Glomerular endothelial cell (primary cell): ENCODE data around the gene C18orf32. TPM values are rescaled to one million over a fixed set of nuclear protein-coding genes. Genes with fewer than 3 reads are reported as not detected.
"Not testable (repeated sequence)": the region's sequence is repeated elsewhere in the genome, so short reads cannot be mapped to it uniquely, and the experiment has no call there.

Experiments
- DNase-seq: peaks from one replicate; pipeline ENCODE4 v3.0.0-alpha.2; 2011; ENCODE audit warnings: low read depth, low spot score; ENCODE audit errors: extremely low read depth
- total RNA-seq: library from RNA; depleted of rRNA; stranded (reverse); fragments of >200 nt; gene quantifications from 2 replicates; pipeline ENCODE4 v1.2.3, GENCODE V29; 2015

Gene C18orf32
- total RNA-seq, 1 donor from 2014 or later: 41.0 TPM

DNA sequence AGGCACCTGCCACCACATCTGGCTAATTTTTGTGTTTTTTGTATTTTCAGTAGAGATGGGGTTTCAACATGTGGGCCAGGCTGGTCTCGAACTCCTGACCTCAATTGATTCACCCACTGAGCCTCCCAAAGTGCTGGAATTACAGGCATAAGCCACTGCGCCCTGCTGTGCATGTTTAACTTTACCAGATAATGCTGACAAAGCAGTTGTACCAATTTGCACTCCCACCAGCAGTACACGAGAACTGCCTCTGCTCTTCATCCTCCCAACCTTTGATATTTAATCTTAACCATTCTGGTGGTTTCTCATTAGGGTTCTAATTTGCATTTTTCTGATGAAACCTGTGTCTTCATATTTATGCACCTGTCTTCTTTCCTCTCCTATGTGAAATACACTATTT is 14.6 kb downstream of the C18orf32 start:
- no peak for DNase-seq

DNA sequence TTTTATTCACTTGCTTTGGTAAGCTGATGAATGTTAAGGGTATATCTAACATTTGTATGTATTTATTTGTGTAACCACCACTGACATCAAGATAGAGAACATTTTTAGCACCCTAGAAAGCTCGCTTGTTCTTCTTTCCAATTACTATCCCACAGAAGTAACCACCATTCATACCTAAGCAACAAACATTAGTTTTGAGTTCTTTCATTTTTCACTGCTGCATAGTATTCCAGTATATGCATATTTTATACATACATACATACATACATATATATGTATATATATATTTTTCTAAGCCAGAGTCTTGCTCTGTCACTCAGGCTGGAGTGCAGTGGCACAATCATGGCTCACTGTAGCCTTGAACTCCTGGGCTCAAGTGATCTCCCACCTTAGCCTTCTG is 15.5 kb downstream of the C18orf32 start:
- DNase-seq: no peak

DNA sequence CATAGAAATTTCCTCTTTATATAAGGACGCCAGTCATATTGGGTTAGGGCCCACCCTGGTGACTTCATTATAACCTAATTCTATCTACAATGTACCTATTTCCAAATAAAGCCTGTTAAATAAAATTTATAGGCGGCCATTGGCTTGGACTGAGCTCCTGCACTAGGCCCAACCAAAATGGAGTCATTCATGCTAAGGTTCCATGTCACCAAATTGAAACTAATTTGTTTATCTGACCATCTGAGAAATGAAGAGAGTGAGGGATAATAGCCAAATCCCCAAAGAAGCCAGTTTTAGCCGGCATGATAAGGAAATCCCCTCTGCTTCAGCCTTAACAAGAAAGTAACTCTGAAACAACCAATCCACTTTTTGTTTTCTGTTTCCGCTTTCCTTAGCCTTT is 19.4 kb downstream of the C18orf32 start:
- no peak for DNase-seq

DNA sequence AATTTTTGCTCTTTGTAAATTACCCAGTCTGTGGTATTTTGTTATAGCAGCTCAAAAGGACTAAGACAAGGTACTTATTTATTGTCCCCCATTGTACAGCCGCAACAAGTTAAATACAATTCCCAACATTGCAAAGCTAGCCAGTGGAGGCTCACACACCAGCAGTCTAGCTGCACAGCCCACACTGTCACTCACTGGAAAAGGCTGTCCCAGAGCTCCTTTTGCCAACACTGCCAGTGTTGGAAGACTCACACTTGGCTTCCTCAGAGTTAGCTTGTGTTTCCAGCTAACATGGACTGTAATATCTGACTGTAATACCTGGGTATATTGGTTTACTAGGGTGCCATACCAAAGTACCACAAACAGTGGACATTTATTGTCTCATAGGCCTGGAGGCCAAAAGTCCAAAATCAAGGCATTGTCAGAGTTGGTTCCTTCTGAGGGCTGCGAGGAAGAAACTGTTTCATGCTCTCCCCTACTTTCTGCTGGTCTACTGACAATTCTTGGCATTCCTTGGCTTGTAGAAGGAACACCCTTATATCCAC is 19.9 kb downstream of the C18orf32 start:
- DNase-seq: no peak

DNA sequence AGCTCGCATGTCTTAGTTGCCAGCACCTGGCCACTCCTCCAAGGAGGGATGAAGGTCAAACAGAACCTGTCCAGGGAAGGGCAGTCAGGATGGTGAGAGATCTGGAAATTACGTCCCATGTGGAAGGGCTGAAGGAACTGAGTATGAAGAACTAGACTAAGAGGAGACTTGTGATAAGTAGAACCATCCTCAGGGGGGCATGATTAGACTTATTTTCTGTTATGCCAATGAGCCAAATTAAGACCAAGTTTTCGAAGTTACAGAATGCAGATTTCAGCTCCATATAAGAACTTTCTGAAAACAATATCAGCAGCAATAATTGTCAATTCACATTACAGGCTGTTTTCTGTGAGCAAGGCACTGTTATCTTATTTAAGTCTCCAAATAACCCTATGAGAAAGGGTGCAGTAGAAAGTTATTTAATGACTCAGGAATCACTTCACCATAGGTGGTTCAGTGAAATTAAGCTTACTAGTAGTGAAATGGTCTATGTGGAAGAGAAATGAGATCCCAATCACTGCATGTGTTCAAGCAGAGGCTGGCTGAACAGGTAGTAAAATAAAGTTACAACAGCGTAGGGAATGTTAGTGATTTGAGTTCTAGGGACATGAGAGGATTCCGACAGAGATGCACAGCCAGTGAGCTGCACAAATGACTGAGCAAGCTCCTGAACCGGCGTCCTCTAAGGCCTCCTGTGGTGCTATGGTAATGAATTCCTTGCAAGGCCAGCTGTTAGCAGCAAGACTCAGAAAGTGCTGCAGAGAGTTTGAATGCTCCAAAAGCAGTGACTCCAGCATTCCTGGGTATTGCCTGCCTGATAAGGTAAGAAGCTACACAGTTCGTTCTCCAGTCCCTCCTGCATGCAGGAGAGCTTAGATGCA is 22.1 kb downstream of the C18orf32 start:
- no peak for DNase-seq

DNA sequence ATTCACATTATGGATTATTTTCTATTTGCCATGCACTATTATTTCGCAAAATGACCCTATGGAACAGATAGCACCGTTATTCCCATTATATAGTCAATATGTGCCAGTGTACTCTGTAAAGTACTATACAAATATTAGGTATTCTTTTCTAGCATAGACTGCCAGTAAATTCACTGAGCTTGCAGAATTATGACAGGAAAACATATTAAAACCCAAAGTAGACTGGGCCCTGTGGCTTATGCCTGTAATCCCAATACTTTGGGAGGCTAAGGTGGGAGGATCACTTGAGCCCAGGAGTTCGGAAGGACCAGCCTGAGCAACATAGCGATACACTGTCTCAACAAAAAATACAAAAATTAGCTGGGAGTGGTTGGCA is 25.4 kb downstream of the C18orf32 start:
- no peak for DNase-seq

DNA sequence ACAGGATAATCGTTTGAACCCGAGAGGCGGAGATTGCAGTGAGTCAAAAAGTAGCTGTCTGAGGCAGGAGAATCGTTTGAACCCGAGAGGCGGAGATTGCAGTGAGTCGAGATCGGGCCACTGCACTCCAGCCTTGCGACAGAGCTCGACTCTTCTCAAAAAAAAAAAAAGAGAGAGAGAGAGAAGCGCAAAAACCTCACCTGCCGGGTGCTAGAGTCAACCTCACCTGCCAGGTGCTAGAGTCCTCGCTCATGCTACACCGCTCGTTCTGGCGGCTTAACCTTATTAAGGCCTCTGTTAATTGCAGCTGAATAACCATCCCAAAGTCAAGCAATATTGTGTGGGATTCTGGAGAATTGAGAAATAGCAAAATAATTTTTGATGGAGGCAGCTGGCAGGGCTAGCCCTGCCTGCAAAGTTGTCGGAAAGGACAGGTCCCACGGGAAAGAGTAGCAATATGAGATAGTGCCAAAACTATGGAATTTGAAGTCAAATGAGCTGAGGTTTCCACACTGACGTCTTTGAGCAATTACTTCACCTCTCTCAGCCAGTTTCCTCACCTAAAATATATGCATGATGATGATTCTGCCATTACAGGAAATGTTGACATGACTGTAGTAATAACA is 25.9 kb downstream of the C18orf32 start:
- no peak for DNase-seq

DNA sequence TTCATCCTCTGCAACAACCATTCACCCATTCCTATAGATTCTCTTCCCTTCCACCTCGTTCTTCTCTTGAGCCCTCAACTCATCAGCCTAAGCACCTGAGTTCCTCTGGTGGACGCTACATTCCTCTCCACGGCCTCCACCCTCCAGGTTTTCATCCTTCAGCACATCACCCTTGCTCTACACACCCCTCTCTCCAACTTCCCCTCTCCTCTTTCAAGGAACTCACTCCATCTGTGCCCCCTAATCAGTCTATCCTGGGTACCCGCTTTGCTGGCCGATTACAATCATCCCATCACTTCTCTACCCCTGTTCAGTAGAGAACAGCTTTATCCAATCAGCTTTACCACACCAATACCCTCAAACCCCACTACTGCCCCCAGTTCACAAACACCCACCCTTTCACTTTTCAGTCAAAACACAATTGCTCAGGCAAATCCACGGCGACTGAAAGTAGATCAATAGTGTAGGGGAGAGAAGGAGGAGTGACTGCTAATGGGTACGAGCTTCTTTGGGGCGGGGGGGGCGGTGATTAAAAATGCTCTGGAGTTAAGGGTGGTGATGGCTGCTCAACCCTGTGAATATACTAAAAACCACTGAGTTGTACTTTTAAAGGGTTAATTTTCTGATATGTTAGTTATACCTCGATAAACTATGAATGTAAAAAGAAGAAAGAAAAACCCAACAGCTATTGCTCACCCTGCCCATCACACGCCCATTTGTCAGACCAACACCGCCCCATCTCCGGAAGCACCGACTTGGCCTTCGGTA is 27.4 kb downstream of the C18orf32 start:
- DNase-seq: no peak

DNA sequence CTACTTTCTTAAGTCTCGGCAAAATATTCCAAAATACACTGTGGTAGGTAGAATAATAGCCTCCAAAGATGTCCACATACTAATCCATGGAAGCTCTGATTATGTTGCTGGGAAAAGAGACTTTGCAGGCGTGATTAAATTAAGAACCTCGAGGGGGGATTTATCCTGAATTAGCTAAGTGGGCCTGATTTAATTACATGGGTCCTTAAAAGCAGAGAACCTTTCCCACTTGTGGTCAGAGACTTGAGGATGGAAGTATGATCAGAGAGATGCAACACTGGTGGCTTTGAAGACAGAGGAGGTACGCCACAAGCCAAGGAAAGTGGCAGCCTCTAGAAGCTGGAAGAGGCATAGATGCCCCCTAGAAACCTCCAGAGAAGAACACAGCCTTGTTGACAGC is 29.4 kb downstream of the C18orf32 start:
- DNase-seq: no peak

DNA sequence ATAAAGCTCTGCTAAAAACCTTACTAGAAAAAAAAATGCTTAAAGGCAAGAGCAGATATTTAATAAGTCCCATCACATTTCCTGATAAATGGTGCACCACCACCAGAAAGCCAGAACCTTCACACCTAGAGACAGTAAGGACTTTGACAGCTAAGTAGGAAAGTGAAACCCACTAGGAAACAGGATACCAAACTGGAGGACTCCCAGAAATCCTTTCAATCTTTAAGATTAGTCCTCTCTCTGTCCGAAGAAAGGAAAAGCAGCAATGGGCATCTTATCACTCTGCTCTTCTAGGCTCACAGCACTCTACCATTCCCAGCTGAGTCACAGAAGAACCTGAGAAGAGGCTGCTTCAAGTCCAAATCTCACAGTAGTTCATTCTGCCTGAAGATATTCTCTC is 30.2 kb downstream of the C18orf32 start:
- no peak for DNase-seq

DNA sequence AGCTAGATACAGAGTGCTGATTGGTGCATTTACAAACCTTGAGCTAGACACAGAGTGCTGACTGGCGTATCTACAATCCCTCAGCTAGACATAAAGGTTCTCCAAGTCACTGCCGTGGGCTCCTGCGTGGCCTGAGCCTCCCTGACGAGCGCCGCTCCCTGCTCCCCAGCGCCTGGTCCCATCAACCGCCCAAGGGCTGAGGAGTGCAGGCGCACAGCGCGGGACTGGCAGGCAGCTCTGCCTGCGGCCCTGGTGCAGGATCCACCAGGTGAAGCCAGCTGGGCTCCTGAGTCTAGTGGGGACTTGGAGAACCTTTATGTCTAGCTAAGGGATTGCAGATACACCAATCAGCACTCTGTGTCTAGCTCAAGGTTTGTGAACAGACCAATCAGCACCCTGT is 34.5 kb downstream of the C18orf32 start:
- not testable (repeated sequence) for DNase-seq

DNA sequence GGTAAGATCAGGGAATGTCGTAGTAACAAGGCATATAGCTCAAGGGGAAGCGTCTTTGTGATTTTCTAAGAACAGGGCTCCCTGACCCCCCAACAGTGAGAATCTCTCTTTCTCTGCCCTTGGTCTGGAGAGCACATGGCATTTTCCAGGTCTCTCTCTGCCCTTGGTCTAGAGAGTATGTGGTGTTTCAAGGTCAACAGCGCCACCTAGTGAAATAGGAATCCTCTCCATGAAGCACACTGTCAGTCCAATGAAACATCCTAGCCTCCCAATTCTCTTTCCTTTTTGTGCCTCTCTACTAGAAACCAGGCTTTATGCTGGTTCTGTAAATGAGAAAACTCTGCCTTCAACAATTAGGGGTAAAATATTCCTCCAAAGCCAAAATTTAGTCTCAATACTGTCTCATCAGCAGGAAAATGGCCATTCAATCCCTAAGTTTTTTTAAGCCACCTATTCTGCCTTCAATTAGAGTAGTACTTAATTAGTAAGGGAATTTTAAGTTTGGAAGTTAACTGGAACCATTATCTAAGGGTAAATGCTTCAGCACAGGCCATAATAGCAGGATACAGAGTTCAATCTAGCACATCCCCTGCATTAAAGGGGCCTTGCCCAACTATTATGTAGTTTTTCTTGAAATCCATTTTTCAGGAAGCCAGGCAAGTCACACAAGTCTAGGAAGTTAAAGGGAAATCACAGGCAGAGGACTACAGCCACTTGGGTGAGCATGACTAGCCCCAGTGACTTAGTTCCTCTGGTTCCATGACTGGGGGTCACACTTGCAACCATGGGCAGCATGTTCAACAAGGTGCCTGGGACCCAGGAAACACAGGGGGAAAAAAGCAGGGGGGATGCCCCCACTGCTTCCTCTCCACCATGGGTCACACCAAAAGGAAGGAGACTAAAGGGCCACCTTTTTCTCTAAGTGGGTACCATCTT is 39.0 kb downstream of the C18orf32 start:
- DNase-seq: peak; percentile 64

DNA sequence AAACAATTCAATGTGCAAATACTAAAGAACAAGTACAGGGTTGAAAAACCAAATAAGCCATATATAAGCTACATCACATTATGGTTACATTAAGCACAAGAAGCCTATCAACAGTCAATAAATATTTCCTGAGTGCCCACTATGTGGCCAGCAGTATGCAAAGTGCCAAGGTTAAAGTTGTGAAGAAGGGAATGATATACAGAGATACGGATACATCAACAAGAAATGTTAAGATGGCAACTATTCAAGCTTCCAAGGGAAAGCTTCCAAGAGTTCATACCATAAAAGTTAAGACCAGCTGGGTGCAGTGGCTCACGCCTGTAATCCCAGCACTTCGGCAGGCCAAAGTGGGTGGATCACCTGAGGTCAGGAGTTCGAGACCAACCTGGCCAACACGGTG is 40.6 kb downstream of the C18orf32 start:
- DNase-seq: no peak

DNA sequence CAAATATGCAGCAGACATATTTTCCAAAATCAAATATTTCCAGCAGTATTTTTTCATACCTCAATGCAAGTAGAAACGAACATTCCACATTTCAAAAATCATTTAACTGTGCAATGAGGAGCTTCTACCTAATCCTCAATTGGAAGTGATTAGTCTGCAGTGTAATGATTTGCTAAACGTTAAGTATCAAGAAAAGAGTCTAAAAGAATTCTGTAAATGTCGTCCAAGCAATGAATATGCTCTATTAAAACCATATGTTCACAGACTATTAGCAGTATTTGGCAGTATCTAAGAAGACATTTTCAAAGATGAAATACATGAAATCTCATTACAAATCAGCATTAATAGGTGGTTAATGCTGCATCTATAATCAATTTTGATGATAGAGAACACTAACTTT is 42.5 kb downstream of the C18orf32 start:
- no peak for DNase-seq

DNA sequence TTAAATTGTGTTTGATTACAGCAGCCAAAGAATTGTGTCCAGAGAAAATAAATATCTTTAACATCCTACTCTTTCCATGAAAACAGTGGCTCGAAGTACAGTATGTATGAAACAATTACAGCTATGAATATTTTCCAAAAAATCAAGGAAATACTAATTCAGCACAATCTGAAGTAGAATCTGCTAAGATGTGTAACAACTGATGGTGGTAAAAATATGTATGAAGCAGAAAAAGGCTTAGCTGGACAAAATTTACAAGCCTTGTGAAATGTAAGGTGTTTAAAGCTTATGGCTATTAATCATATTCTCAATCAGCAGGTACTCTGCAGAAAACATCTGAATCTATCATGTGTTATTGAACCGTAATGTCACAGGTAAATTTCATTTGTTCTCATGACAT is 43.2 kb downstream of the C18orf32 start:
- DNase-seq: no peak

DNA sequence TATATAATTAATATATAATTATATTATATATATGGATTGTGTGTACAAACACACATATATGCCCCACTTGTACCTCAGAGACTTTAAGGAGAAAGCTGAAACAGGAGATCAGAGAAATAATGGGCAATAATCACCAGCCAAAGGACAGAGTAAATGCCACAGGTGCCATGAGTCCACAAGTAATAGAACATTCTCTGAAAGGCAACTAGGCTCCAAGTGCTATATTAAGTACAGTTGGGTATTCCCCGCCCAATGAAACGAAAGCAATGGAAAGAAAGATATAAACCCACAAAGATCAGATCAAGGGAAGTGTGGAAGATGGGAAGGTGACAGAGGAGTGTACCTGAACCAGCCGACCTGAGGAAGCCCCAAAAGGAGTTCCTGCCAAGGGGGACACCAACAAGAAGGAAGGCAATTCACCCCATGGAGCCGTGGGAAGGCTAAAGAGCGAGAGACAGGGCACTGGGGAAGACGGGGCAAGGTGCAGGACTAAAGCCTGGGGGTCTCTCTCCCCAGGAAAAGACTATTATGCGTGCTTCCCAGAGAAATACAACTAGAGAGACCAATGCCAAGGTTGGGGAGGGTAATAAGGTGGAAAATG is 45.6 kb downstream of the C18orf32 start:
- DNase-seq: no peak

DNA sequence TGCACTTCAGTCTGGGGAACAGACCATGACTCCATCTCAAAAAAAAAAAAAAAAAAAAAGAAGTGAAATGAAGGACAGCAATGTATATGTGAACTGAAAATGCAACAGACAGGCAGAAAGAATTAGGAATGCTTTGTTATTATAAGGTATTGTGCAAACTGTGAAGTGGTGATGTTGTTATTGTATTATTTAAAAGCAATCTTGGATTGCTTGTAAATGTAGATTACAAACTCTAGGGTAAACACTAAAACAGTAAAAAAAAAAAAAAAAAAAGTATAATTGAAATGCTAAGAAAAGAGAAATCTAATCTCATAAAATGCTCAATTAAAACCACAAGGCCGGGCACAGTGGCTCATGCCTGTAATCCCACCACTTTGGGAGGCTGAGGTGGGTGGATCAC is 51.9 kb downstream of the C18orf32 start:
- DNase-seq: no peak

DNA sequence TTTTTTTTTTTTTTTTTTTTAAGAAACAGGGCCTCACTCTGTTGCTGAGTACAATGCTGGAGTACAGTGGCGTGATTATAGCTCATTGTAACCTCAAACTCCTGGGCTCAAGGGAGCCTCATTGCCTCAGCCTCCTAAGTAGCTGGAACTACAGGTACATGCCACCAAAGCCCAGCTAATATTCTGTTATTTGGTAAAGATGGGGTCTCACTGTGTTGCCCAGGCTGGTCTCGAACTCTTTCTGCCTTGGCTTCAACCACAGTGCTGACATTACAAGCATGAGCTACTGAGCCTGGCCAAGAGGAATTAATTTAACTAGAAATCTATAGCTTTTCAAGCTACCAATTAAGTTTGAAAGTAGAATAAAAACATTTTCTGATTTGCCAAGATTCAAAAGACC is 54.4 kb downstream of the C18orf32 start:
- no peak for DNase-seq

DNA sequence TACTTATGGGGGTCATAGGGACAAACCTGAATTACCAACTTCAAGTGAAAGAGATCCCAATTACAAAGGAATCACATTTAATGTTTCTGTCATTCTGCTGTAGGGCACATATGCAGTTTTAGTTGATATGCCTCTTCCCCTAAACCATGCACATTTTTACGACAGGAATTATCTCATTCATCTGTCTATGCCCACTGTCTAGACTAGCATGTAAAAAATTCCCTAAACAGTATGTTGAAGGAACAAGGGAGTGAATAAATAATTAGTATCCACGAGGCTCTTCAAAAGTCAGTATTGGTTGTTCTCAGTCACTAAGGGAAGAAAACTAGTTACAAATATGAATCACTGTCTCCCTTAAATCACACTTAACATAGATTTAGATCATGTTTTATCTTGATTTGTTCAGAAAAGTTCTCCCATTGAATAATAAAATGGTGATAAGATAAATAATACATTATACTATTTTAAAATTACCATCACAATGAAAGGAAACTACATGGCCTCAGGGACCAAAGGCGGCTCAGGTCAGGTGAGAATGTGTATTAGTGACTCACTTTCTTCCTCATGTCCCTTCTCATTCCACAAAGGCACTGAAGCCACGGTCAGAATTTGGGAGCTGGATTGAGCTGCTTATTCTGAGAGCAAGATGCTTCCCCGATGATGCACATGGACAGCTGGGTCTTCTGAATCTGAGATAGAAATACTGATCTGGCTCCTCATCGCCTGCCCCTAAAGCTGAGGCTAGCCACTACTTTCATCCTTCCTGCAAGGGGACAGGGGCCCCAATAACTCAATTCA is 55.7 kb downstream of the C18orf32 start:
- DNase-seq: no peak
